ENCODE data around the gene AXIN1. TPM values are rescaled to one million over a fixed set of nuclear protein-coding genes. Genes with fewer than 3 reads are reported as not detected.

AXIN1 gene
- total and polyA plus RNA-seq, 9 of the 15 experiments (the other 6 are each of a cell fraction or from before 2014, with no cell fraction given), result 0.42 to 58.0 (median 25.9) TPM

- Histone ChIP-seq H3K4me3 (no peak overlapping the region), H3K9me3 (replicated peaks; ENCODE audit: control insufficient read depth, insufficient read depth, low read depth, low read length) (no peaks in the 10 kb centered on the region), H3K27ac (ENCODE audit: extremely low read depth, low read depth, low read length) (no peak overlapping the region), H3K79me2 (ENCODE audit: control insufficient read depth, insufficient read depth, low read length) (peaks cover 25% of the 10 kb centered on the region), H3K4me1 (replicated peaks in 1 of 2; ENCODE audit: control insufficient read depth in 2 of 2, insufficient read depth in 2 of 2, low read length in 2 of 2) (peaks cover 4 to 60% of the 10 kb centered on the region in 2 experiments; a peak in 4 of 5 replicates), H3K9ac (ENCODE audit: insufficient read depth in 1 of 2, low read depth in 2 of 2, low read length in 2 of 2) (no peak overlapping the region), H2AFZ (ENCODE audit: low read depth, low read length) (no peak overlapping the region), H3K9me1 (ENCODE audit: control insufficient read depth, insufficient read depth, low read length) (peaks cover under 1% of the 10 kb centered on the region), H3K4me2 (ENCODE audit: insufficient read depth, low read length) (no peak overlapping the region), H3K27me3 (ENCODE audit: control insufficient read depth in 2 of 2, insufficient read depth in 2 of 2, low read length in 2 of 2) (no peaks in the 10 kb centered on the region), H3K36me3 (ENCODE audit: control insufficient read depth, insufficient read depth, low read length) (peaks cover 63% of the 10 kb centered on the region; the same call in 2 of the 3 replicates), H4K20me1 (replicated peaks; ENCODE audit: control insufficient read depth, insufficient read depth, low read length) (no peaks in the 10 kb centered on the region)
- no peak for DNase-seq (ENCODE audit: extremely low read depth in 1 of 4, low spot score in 3 of 4)
- WGBS (ENCODE audit: insufficient coverage, low coverage, missing lambda C conversion rate), result 93% methylated on average over 34 of the region's 44 CpGs
- BruUV-seq (replicated peaks), result no TSS peak
- ChIA-PET CTCF (ENCODE audit: low intra/inter-chr PET ratio) (no interaction called here), POLR2A (interaction anchor here (0.5 to 1.1 kb wide), 4 partner anchors 21 to 304 kb away, joined by 3 to 4 read pairs (median 3); no protein-coding TSS in a partner anchor)
- in situ Hi-C loops (cut with MboI) (no loop called here), intact Hi-C loops (cut with micrococcal nuclease) (no loop called here)
- ATAC-seq, result no peak
- FAIRE-seq, result no peak
- peak; percentile 40 for TF ChIP-seq RBFOX2 (IDR thresholded peaks at IDR 0.05; ENCODE audit: low read depth, low read length)
- TF ChIP-seq ILF3 (IDR thresholded peaks at IDR 0.05; ENCODE audit: borderline replicate concordance), result no peak
- TF ChIP-seq POLR2G (IDR thresholded peaks at IDR 0.05; ENCODE audit: low read depth, low read length), result peak; percentile 42; the same call in 1 of the 2 replicates
These were observed 23.6 kb upstream of the AXIN1 start for GRCh38 chr16:375927-376816.

- no peaks in the 10 kb centered on the region for H3K9me3 ChIP-seq (replicated peaks; ENCODE audit: control insufficient read depth, insufficient read depth, low read depth, low read length)
- POLR2A ChIA-PET, result interaction anchor here (0.6 to 1.2 kb wide), 4 partner anchors 12 to 1586 kb away, joined by 3 to 4 read pairs (median 4); no protein-coding TSS in a partner anchor
- no peak overlapping the region for H3K4me2 ChIP-seq (ENCODE audit: insufficient read depth, low read length)
- H3K36me3 ChIP-seq (ENCODE audit: control insufficient read depth, insufficient read depth, low read length), result peaks cover 64% of the 10 kb centered on the region; the same call in 2 of the 3 replicates
- intact Hi-C loops (cut with micrococcal nuclease), result no loop called here
- DNase-seq (ENCODE audit: extremely low read depth in 1 of 4, low spot score in 3 of 4), result no peak
- no peaks in the 10 kb centered on the region for H3K27me3 ChIP-seq (ENCODE audit: control insufficient read depth in 2 of 2, insufficient read depth in 2 of 2, low read length in 2 of 2)
- H3K9ac ChIP-seq (ENCODE audit: insufficient read depth in 1 of 2, low read depth in 2 of 2, low read length in 2 of 2), result no peak overlapping the region; a peak in 1 of 4 replicates
- no peaks in the 10 kb centered on the region for H4K20me1 ChIP-seq (replicated peaks; ENCODE audit: control insufficient read depth, insufficient read depth, low read length)
- H2AFZ ChIP-seq (ENCODE audit: low read depth, low read length), result no peak overlapping the region
- H3K79me2 ChIP-seq (ENCODE audit: control insufficient read depth, insufficient read depth, low read length), result peaks cover 17% of the 10 kb centered on the region
- H3K9me1 ChIP-seq (ENCODE audit: control insufficient read depth, insufficient read depth, low read length), result peaks cover 5% of the 10 kb centered on the region
- H3K4me1 ChIP-seq (replicated peaks in 1 of 2; ENCODE audit: control insufficient read depth in 2 of 2, insufficient read depth in 2 of 2, low read length in 2 of 2), result peaks cover 9 to 58% of the 10 kb centered on the region in 2 experiments
- no peak overlapping the region for H3K27ac ChIP-seq (ENCODE audit: extremely low read depth, low read depth, low read length)
- BruUV-seq (replicated peaks), result no TSS peak
- CTCF ChIA-PET (ENCODE audit: low intra/inter-chr PET ratio), result no interaction called here
- H3K4me3 ChIP-seq, result no peak overlapping the region
- in situ Hi-C loops (cut with MboI), result no loop called here
- 94% methylated on average over 12 of the region's 23 CpGs for WGBS (ENCODE audit: insufficient coverage, low coverage, missing lambda C conversion rate)
- no peak for ATAC-seq
- FAIRE-seq, result no peak
- TF ChIP-seq ATF4 (CRISPR knock-in tag; IDR thresholded peaks at IDR 0.05), result no peak
- TF ChIP-seq EP400 (IDR thresholded peaks at IDR 0.05), result no peak
- no peak for TF ChIP-seq KDM4B (IDR thresholded peaks at IDR 0.05; ENCODE audit: borderline replicate concordance in 2 of 2, low read depth in 1 of 2)
- no peak for TF ChIP-seq GATAD2A (IDR thresholded peaks at IDR 0.05)
- TF ChIP-seq GABPB1 (CRISPR knock-in tag; IDR thresholded peaks at IDR 0.05), result no peak
- TF ChIP-seq U2AF1 (optimal IDR thresholded peaks at IDR 0.05; ENCODE audit: low read depth, low read length), result no peak
- no peak for TF ChIP-seq MNT (conservative IDR thresholded peaks at IDR 0.05)
- TF ChIP-seq ZNF668 (CRISPR knock-in tag; IDR thresholded peaks at IDR 0.05), result no peak
- TF ChIP-seq HNRNPK (IDR thresholded peaks at IDR 0.05; ENCODE audit: low read depth, low read length, poor library complexity, severe bottlenecking), result no peak
These were observed 22.7 kb upstream of the AXIN1 start for GRCh38 chr16:375212-375611.

All from K562 (cell line).